H9 (cell line): ENCODE data around the gene FMOD. TPM values are rescaled to one million over a fixed set of nuclear protein-coding genes. Genes with fewer than 3 reads are reported as not detected.

ENCODE experiments used
- DNase-seq: peaks from one replicate; pipeline ENCODE4 v3.0.0-alpha.2; 2017
- H2AFZ ChIP-seq: one replicate; pipeline ENCODE4 v1.6.1; 2013; ENCODE audit warnings: mild to moderate bottlenecking, low read length, control low read depth, moderate library complexity
- H2AK5ac ChIP-seq: 2 replicates; pipeline ENCODE4 v1.6.1; 2013; ENCODE audit warnings: low read length, control low read depth, mixed read lengths; ENCODE audit not compliant: insufficient read length
- H2BK120ac ChIP-seq: one replicate; pipeline ENCODE4 v1.6.1; 2013; ENCODE audit warnings: low read depth, mild to moderate bottlenecking, low read length, control low read depth, inconsistent platforms; ENCODE audit not compliant: poor library complexity, severe bottlenecking
- H2BK12ac ChIP-seq: 2 replicates; pipeline ENCODE4 v1.6.1; 2013; ENCODE audit warnings: low read length, control low read depth, mixed read lengths, low read depth; ENCODE audit not compliant: insufficient read length
- H2BK15ac ChIP-seq: 2 replicates; pipeline ENCODE4 v1.6.1; 2013; ENCODE audit warnings: low read depth, low read length, control low read depth
- H2BK20ac ChIP-seq: one replicate; pipeline ENCODE4 v1.6.1; 2013; ENCODE audit warnings: low read depth, mild to moderate bottlenecking, low read length, control low read depth, inconsistent platforms; ENCODE audit not compliant: poor library complexity, severe bottlenecking
- H2BK5ac ChIP-seq: 2 replicates; pipeline ENCODE4 v1.6.1; 2013; ENCODE audit warnings: low read length, control low read depth, mixed read lengths; ENCODE audit not compliant: insufficient read length
- H3K14ac ChIP-seq: 2 replicates; pipeline ENCODE4 v1.6.1; 2013; ENCODE audit warnings: low read length, control low read depth; ENCODE audit not compliant: insufficient read depth
- H3K18ac ChIP-seq: 2 replicates; pipeline ENCODE4 v1.6.1; 2013; ENCODE audit warnings: low read depth, mild to moderate bottlenecking, mixed read lengths, low read length, control low read depth; ENCODE audit not compliant: insufficient read length
- H3K23ac ChIP-seq: 2 replicates; pipeline ENCODE4 v1.6.1; 2013; ENCODE audit warnings: low read length, control low read depth, mixed read lengths, low read depth; ENCODE audit not compliant: insufficient read length
- H3K23me2 ChIP-seq: 2 replicates; pipeline ENCODE4 v1.6.1; 2013; ENCODE audit warnings: low read depth, mild to moderate bottlenecking, mixed read lengths, low read length, control low read depth; ENCODE audit not compliant: insufficient read length, poor library complexity, severe bottlenecking
- H3K27ac ChIP-seq: 2 replicates; pipeline ENCODE4 v1.5.1; 2013; ENCODE audit warnings: low read length, control low read depth, mixed read lengths, low read depth; ENCODE audit not compliant: insufficient read length
- H3K27me3 ChIP-seq: 2 replicates; pipeline ENCODE4 v1.6.1; 2013; ENCODE audit warnings: low read length, control low read depth, inconsistent platforms; ENCODE audit not compliant: insufficient read depth
- H3K4ac ChIP-seq: 2 replicates; pipeline ENCODE4 v1.6.1; 2013; ENCODE audit warnings: low read depth, mild to moderate bottlenecking, control low read depth, inconsistent platforms, low read length, moderate library complexity
- H3K4me1 ChIP-seq: 2 replicates; pipeline ENCODE4 v1.6.1; 2013; ENCODE audit warnings: low read length, control low read depth, inconsistent platforms; ENCODE audit not compliant: insufficient read depth
- H3K4me2 ChIP-seq: 2 replicates; pipeline ENCODE4 v1.6.1; 2013; ENCODE audit warnings: low read length, control low read depth, mixed read lengths; ENCODE audit not compliant: insufficient read length, insufficient read depth
- H3K56ac ChIP-seq: 2 replicates; pipeline ENCODE4 v1.6.1; 2013; ENCODE audit warnings: low read depth, mild to moderate bottlenecking, mixed read lengths, low read length, control low read depth; ENCODE audit not compliant: insufficient read length
- H3K79me1 ChIP-seq: 2 replicates; pipeline ENCODE4 v1.6.1; 2013; ENCODE audit warnings: low read depth, mild to moderate bottlenecking, moderate library complexity, low read length, control low read depth, inconsistent platforms; ENCODE audit not compliant: insufficient read depth, poor library complexity, severe bottlenecking
- H3K79me2 ChIP-seq: 2 replicates; pipeline ENCODE4 v1.6.1; 2013; ENCODE audit warnings: low read length, control low read depth, inconsistent platforms; ENCODE audit not compliant: insufficient read depth
- H3K9ac ChIP-seq: 2 replicates; pipeline ENCODE4 v1.6.1; 2013; ENCODE audit warnings: low read length, control low read depth, mixed read lengths; ENCODE audit not compliant: insufficient read length; ENCODE audit errors: extremely low read depth
- H3K9me3 ChIP-seq: one replicate; pipeline ENCODE4 v1.6.1; 2013; ENCODE audit warnings: low read depth, low read length, inconsistent platforms; ENCODE audit not compliant: control insufficient read depth
- H3T11ph ChIP-seq: one replicate; pipeline ENCODE4 v1.6.1; 2013; ENCODE audit warnings: mild to moderate bottlenecking, low read length, control low read depth, inconsistent platforms
- H4K20me1 ChIP-seq: one replicate; pipeline ENCODE4 v1.6.1; 2013; ENCODE audit not compliant: control insufficient read depth, insufficient read length, insufficient read depth
- H4K5ac ChIP-seq: 2 replicates; pipeline ENCODE4 v1.6.1; 2013; ENCODE audit warnings: low read depth, mild to moderate bottlenecking, mixed read lengths, low read length, control low read depth; ENCODE audit not compliant: insufficient read length
- H4K8ac ChIP-seq: replicated peaks from 2 replicates; pipeline ENCODE4 v1.6.1; 2013; ENCODE audit warnings: low read length, control low read depth, mixed read lengths, low read depth; ENCODE audit not compliant: insufficient read length
- H4K91ac ChIP-seq: 2 replicates; pipeline ENCODE4 v1.6.1; 2013; ENCODE audit warnings: low read depth, mild to moderate bottlenecking, moderate library complexity, mixed read lengths, low read length, control low read depth; ENCODE audit not compliant: insufficient read length
- H3K27ac Mint-ChIP-seq, 3 experiments: 2 replicates in 2 of 3; 3 replicates in 1 of 3; pipeline ENCODE4 v1.8.0; 2020 to 2021; ENCODE audit warnings: mixed read lengths in 3 of 3, mild to moderate bottlenecking in 1 of 3, moderate library complexity in 1 of 3
- H3K27me3 Mint-ChIP-seq: 2 replicates; pipeline ENCODE4 v1.8.0; 2021; ENCODE audit warnings: low read depth, mild to moderate bottlenecking, moderate library complexity, mixed read lengths
- H3K36me3 Mint-ChIP-seq, 3 experiments: 2 replicates in 2 of 3; 3 replicates in 1 of 3; pipeline ENCODE4 v1.8.0; 2020 to 2021; ENCODE audit warnings: low read depth in 3 of 3, mixed read lengths in 3 of 3; ENCODE audit not compliant: insufficient read depth in 1 of 3
- H3K4me1 Mint-ChIP-seq, 2 experiments: 2 replicates each; pipeline ENCODE4 v1.8.0; 2020; ENCODE audit warnings: mixed read lengths in 2 of 2
- H3K4me3 Mint-ChIP-seq, 2 experiments: 2 replicates in 1 of 2; 3 replicates in 1 of 2; pipeline ENCODE4 v1.8.0; 2020 to 2021; ENCODE audit warnings: mild to moderate bottlenecking in 2 of 2, mixed read lengths in 2 of 2, moderate library complexity in 1 of 2
- H3K9me3 Mint-ChIP-seq, 2 experiments: 2 replicates in 1 of 2; 3 replicates in 1 of 2; pipeline ENCODE4 v1.8.0; 2020; ENCODE audit warnings: mild to moderate bottlenecking in 2 of 2, mixed read lengths in 2 of 2, moderate library complexity in 1 of 2
- WGBS: extraction: QIAGEN DNeasy Blood & Tissue Kit; methylation state at CpG from one replicate; pipeline ENCODE4 v1.1.7; 2013; ENCODE audit warnings: missing lambda C conversion rate, low lambda C conversion rate, mixed read lengths; ENCODE audit not compliant: insufficient read length; ENCODE audit errors: extremely low coverage; 5-methylcytosine and 5-hydroxymethylcytosine counted together
- total RNA-seq: library from RNA; stranded (reverse); gene quantifications from 2 replicates; pipeline ENCODE4 v1.2.1, GENCODE V29; 2021
- TF ChIP-seq, protein P1 (sequence below): fragments of 200-600 bp; sonication (generic); conservative IDR thresholded peaks from 3 replicates; pipeline ENCODE4 v1.8.0; 2021; ENCODE audit warnings: antibody characterized with exemption, mild to moderate bottlenecking

FMOD gene
- total RNA-seq, 1 experiment from 2014 or later = not detected

DNA sequence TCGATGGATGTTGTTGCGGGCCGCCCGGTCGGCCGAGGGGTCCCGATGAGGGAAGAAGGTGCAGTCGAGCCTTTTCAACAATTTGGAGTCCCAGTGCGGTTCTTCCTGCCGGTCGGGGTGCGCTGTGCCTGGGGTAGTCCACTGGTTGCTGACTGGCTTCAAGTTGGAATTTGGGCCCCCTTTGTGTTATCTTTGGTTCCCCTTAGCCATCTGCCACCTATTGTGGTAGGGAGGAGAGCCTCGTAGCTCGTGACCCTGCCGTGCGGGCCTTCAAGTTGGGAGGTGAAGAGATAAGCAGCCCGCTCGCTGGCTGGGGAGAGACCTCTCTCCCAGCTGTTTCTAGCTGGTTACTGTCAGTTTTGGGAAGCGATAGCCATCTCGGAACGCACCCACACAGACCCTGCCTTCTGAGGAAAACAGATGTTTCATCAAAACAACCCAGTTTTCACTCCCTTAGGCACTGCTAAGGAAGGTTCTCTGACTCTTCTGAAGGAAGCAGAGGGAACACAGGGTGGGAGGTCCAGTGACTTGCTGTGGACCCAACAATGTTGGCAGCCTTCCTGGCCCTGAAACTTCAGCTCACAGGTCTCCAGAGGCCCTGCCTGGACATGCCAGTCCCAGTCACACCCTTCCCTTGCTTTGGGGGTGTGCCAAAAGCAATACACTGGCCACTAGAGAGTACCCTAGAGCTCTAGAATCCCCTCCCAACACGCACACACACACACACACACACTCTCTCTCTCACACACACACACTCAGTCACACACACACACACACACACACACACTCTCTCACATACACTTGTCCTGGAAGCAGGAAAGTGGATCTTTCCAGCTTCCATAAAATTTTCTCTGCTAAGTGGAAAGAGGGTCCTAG is 44.6 kb downstream of the FMOD start:
- Histone ChIP-seq H3K4me1 (peaks cover 10% of the 10 kb centered on the region), H3K9me3 (no peaks in the 10 kb centered on the region), H4K91ac (no peak overlapping the region), H3K4ac (no peak overlapping the region), H2AFZ (no peak overlapping the region), H2BK20ac (no peak overlapping the region), H2AK5ac (no peak overlapping the region), H2BK12ac (no peak overlapping the region), H2BK15ac (no peak overlapping the region), H2BK5ac (no peak overlapping the region), H3K56ac (no peak overlapping the region), H3K27me3 (peaks cover 79% of the 10 kb centered on the region), H3K14ac (peak overlapping the region; percentile 34), H4K8ac (no peak overlapping the region), H3K79me2 (no peaks in the 10 kb centered on the region), H3K27ac (no peak overlapping the region), H3K23ac (no peak overlapping the region), H3K9ac (no peak overlapping the region), H3K18ac (peak overlapping the region; percentile 63), H3K4me2 (peak overlapping the region; percentile 54), H3T11ph (no peak overlapping the region), H3K23me2 (peaks cover 13% of the 10 kb centered on the region), H3K79me1 (no peaks in the 10 kb centered on the region), H4K5ac (no peak overlapping the region), H2BK120ac (no peak overlapping the region), H4K20me1 (no peaks in the 10 kb centered on the region)
- H3K27ac Mint-ChIP-seq = peak overlapping the region in 1 of 3 experiments; percentile 50; a peak in 2 of 7 replicates
- H3K4me1 Mint-ChIP-seq = peaks cover 44 to 52% of the 10 kb centered on the region in 2 experiments
- H3K36me3 Mint-ChIP-seq = peaks cover 0 to 3% (median 0%) of the 10 kb centered on the region in 3 experiments; a peak in 2 of 7 replicates
- WGBS = no CpG with 5 or more reads among the region's 22 CpGs
- H3K27me3 Mint-ChIP-seq = peaks cover 98% of the 10 kb centered on the region
- H3K4me3 Mint-ChIP-seq = peak overlapping the region; percentile 72 to 81
- no peaks in the 10 kb centered on the region; a peak in 1 of 5 replicates for H3K9me3 Mint-ChIP-seq
- TF ChIP-seq, protein P1, sequence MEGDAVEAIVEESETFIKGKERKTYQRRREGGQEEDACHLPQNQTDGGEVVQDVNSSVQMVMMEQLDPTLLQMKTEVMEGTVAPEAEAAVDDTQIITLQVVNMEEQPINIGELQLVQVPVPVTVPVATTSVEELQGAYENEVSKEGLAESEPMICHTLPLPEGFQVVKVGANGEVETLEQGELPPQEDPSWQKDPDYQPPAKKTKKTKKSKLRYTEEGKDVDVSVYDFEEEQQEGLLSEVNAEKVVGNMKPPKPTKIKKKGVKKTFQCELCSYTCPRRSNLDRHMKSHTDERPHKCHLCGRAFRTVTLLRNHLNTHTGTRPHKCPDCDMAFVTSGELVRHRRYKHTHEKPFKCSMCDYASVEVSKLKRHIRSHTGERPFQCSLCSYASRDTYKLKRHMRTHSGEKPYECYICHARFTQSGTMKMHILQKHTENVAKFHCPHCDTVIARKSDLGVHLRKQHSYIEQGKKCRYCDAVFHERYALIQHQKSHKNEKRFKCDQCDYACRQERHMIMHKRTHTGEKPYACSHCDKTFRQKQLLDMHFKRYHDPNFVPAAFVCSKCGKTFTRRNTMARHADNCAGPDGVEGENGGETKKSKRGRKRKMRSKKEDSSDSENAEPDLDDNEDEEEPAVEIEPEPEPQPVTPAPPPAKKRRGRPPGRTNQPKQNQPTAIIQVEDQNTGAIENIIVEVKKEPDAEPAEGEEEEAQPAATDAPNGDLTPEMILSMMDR = no peak
- DNase-seq = no peak
